Right lobe of liver (tissue), 4 donors: ENCODE results near the gene OPRM1.

ENCODE experiments used
- POLR2A ChIP-seq: fragments of 450-650 bp; IDR thresholded peaks from one replicate; pipeline ENCODE4 v1.6.1; 2017; ENCODE audit warnings: antibody characterized with exemption, mild to moderate bottlenecking
- TF ChIP-seq, protein P1 (sequence below), 4 donors: fragments of 200-600 bp in 3 of 4; fragments of 450-650 bp in 1 of 4; IDR thresholded peaks; one replicate each; pipeline versions ENCODE4 v1.5.1 to v1.8.0; 2016 to 2022; ENCODE audit warnings: antibody characterized with exemption in 4 of 4, mild to moderate bottlenecking in 2 of 4
- donor health status: DM: no; HTN: no; CAD: no.
- donor health status: DM: no; HTN: no; CAD: no.
- donor health status: DM: no; HTN: yes; CAD: no.

DNA sequence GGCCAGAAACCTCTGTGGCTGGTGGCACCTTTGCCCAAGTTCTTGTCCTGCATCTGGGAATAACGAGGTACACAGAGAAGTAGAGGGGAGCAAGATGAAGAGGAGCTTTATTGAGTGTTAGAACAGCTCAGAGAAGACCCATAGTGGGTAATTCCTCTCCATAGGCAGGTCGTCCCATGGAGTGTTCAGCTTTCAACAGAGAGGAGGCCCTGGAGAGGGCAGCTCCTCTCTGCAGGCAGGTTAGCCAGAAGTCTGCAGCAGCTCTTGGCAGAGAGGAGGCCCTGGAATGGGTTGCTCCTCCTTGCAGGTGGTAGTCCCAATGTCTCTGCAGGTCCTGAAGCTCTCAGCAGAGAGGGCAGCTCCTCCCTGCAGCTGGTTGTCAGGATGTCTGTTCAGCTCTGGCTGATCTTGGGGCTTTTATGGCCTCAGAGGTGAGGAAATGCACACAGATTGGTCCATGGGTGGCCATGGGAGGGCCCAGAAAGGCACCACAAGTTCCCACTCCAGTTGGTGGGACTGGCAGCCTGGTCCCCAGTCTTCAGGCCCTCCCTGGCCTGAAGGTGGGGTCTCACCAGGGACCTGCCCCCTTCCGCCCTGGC is 228.6 kb downstream of the OPRM1 start:
- TF ChIP-seq, protein P1, sequence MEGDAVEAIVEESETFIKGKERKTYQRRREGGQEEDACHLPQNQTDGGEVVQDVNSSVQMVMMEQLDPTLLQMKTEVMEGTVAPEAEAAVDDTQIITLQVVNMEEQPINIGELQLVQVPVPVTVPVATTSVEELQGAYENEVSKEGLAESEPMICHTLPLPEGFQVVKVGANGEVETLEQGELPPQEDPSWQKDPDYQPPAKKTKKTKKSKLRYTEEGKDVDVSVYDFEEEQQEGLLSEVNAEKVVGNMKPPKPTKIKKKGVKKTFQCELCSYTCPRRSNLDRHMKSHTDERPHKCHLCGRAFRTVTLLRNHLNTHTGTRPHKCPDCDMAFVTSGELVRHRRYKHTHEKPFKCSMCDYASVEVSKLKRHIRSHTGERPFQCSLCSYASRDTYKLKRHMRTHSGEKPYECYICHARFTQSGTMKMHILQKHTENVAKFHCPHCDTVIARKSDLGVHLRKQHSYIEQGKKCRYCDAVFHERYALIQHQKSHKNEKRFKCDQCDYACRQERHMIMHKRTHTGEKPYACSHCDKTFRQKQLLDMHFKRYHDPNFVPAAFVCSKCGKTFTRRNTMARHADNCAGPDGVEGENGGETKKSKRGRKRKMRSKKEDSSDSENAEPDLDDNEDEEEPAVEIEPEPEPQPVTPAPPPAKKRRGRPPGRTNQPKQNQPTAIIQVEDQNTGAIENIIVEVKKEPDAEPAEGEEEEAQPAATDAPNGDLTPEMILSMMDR (IDR thresholded peaks at IDR 0.05), result no peak
- TF ChIP-seq POLR2A, result no peak
